Activated naive CD4-positive, alpha-beta T cell treated with anti-CD3 and anti-CD28 coated beads, Interleukin-2, amount 50 U/mL, for 24 hours (primary cell): Measurements from ENCODE around the gene TMEM184A.

Experiments
- H3K27ac Mint-ChIP-seq: one replicate; pipeline ENCODE4 v1.8.0; 2021; ENCODE audit warnings: mild to moderate bottlenecking, mixed read lengths
- H3K27me3 Mint-ChIP-seq: one replicate; pipeline ENCODE4 v1.8.0; 2021; ENCODE audit warnings: mixed read lengths
- H3K36me3 Mint-ChIP-seq: one replicate; pipeline ENCODE4 v1.8.0; 2021; ENCODE audit warnings: mixed read lengths
- H3K4me1 Mint-ChIP-seq: one replicate; pipeline ENCODE4 v1.8.0; 2021; ENCODE audit warnings: mixed read lengths
- H3K4me3 Mint-ChIP-seq: one replicate; pipeline ENCODE4 v1.8.0; 2021; ENCODE audit warnings: mild to moderate bottlenecking, mixed read lengths
- H3K9me3 Mint-ChIP-seq: one replicate; pipeline ENCODE4 v1.8.0; 2021; ENCODE audit warnings: mixed read lengths

Gene TMEM184A

GRCh38 chr7:1562597-1563051 lies 6.6 kb upstream of the TMEM184A start:
- no peak overlapping the region for H3K4me3 Mint-ChIP-seq
- H3K9me3 Mint-ChIP-seq = no peaks in the 10 kb centered on the region

DNA sequence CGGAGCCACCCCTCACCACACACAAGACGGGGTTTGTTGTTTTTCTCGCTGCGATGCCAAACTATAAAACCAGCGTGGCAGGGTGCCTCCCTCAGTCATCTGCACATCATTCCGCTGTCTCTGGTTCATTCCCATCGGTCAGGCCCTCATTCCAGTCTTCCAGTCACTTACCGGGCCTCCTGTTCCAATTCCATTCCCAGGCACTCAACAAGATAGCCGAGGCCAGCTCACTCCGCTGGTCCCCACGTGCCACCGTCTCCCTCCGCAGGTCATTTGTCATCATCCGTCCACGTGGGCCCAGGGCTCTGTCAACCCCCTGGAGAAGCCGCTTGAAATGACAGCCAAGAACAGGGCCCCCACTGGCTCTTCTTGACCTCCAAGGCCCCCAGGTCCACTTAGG lies 6.1 kb upstream of the TMEM184A start:
- H3K4me3 Mint-ChIP-seq = no peak overlapping the region
- no peaks in the 10 kb centered on the region for H3K9me3 Mint-ChIP-seq
- H3K36me3 Mint-ChIP-seq = peaks cover 2% of the 10 kb centered on the region
- H3K27me3 Mint-ChIP-seq = no peaks in the 10 kb centered on the region
- peaks cover under 1% of the 10 kb centered on the region for H3K4me1 Mint-ChIP-seq
- no peak overlapping the region for H3K27ac Mint-ChIP-seq

More at GRCh38 chr7:1562597-1563051, 6.6 kb upstream of the TMEM184A start:
- Mint-ChIP-seq H3K27me3 (no peaks in the 10 kb centered on the region), H3K4me1 (peaks cover 4% of the 10 kb centered on the region), H3K36me3 (peaks cover 3% of the 10 kb centered on the region), H3K27ac (no peak overlapping the region)

DNA sequence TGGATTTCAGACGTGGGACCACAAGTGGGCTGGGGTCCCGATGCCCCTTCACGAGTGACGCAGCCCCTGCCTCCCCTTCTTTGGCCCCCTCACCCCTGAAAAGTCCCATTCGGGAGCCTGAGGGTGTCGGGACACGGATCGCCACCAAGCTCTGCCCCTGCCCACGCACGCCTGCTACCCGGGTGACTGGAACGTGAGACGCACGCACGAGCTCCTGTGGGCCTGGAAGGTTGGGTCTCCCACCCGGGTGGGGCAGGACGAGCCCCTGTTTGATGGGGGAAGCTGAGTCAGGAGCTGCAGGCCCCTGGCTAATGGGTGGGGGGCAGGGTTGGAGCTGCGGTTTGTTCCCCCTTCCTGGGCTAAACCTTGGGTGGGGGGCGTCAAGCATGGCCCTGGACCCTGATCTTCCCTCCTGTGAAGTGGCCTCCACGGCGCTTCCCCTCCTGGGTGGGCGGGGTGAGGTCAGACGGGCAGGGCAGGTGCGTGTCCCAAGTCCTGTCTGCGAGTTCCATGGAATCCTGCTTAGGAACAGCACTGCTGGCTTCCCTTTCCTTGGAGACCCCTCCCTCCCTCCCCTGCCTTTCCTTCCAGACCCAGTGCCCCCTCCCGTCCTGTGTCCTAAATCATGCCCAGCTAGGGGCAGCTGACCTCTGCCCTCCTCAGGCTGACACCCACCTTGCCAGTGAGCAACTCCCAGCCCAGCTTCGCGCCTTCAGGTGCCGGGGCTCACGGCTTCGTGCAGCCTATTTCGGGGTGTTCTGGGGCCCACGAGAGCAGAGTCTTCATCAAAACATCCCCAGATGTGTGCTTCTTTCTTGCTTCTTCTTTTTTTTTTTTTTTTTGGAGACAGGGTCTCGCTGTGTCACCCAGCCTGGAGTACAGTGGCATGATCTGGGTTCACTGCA lies 5.3 kb upstream of the TMEM184A start:
- no peak overlapping the region for H3K27ac Mint-ChIP-seq
- no peaks in the 10 kb centered on the region for H3K9me3 Mint-ChIP-seq
- H3K4me3 Mint-ChIP-seq = no peak overlapping the region
- no peaks in the 10 kb centered on the region for H3K27me3 Mint-ChIP-seq
- no peaks in the 10 kb centered on the region for H3K36me3 Mint-ChIP-seq
- no peaks in the 10 kb centered on the region for H3K4me1 Mint-ChIP-seq

DNA sequence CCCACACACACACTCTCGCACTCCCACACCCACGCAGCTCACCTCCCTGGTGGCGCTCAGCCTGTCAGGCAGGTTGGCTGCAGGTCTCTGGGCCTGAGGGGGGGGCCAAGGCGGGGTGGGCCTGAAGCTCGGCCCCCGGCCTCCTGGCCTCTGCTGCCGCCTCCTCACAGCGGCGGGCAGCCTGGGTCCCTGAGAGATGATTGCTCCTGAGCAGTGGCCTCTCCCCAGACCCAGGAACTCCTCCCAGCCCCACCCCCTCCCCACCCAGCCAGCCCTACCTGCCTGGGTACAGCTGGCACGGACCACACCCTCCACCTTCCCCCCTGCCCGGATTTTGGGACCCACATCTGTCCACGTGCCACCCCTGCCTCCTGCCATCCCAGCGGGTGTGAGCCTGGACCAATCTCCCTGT lies 4.6 kb upstream of the TMEM184A start:
- no peak overlapping the region for H3K4me3 Mint-ChIP-seq
- no peaks in the 10 kb centered on the region for H3K27me3 Mint-ChIP-seq
- H3K36me3 Mint-ChIP-seq = no peaks in the 10 kb centered on the region
- H3K4me1 Mint-ChIP-seq = no peaks in the 10 kb centered on the region
- H3K27ac Mint-ChIP-seq = no peak overlapping the region
- H3K9me3 Mint-ChIP-seq = no peaks in the 10 kb centered on the region

DNA sequence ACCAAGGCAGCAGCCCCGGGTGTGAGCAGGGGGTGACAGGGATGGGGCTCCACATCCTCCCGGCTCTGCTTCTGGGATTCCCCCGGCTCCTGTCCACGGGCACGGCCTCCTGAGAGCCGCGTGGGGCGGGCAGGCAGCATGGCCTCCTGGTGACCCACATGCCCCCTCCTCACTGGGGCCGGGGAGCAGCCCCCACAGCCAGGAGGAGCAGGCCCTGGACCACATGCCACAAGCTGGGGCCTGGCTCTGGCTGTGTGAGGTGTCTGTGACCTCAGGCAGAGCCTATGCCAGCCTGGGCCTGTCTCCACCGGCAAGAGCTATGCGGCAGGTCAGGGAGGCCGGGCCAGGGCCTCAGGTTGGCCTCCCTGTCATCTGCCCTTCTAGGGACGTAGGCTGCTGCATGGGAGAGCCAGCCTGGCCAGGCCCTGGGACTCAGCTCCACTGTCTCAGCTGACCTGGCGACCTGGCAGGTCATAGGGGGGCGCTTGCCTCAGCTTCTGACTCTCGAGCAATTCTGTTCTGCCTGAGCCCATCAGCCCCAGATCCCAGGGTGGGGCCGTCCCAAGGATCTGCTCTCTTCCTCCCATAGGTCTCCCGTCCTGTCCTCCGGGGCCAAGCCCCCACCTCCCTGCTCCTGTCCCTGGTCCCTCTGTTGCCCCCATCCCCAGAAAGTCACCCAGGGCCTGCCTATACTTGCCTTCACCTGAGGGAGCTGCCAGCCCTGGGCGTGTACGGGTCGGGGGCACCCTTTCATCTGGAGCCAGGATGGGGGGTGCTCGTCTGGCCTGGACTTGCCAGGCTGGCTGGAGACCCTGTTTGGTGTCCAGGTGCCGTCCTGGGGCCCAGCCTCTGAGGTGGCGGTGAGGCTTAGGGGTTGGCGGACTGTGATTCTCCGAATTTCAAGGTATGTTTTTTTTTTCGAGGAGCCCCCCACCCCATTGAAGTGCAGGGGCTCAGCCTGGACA lies 3.9 kb upstream of the TMEM184A start:
- Mint-ChIP-seq H3K4me1 (no peaks in the 10 kb centered on the region), H3K9me3 (no peaks in the 10 kb centered on the region), H3K27me3 (no peaks in the 10 kb centered on the region), H3K27ac (no peak overlapping the region), H3K4me3 (no peak overlapping the region), H3K36me3 (no peaks in the 10 kb centered on the region)

GRCh38 chr7:1558841-1559625 lies 3.0 kb upstream of the TMEM184A start:
- no peaks in the 10 kb centered on the region for H3K36me3 Mint-ChIP-seq
- H3K9me3 Mint-ChIP-seq = no peaks in the 10 kb centered on the region
- H3K4me1 Mint-ChIP-seq = no peaks in the 10 kb centered on the region
- no peak overlapping the region for H3K4me3 Mint-ChIP-seq
- H3K27me3 Mint-ChIP-seq = no peaks in the 10 kb centered on the region
- H3K27ac Mint-ChIP-seq = no peak overlapping the region

GRCh38 chr7:1558181-1558811 lies 2.3 kb upstream of the TMEM184A start:
- no peaks in the 10 kb centered on the region for H3K36me3 Mint-ChIP-seq
- H3K4me3 Mint-ChIP-seq = no peak overlapping the region
- H3K4me1 Mint-ChIP-seq = no peaks in the 10 kb centered on the region
- no peaks in the 10 kb centered on the region for H3K9me3 Mint-ChIP-seq
- H3K27ac Mint-ChIP-seq = no peak overlapping the region
- no peaks in the 10 kb centered on the region for H3K27me3 Mint-ChIP-seq

GRCh38 chr7:1557771-1558170 lies 1.8 kb upstream of the TMEM184A start:
- Mint-ChIP-seq H3K36me3 (no peaks in the 10 kb centered on the region), H3K9me3 (no peaks in the 10 kb centered on the region), H3K27me3 (no peaks in the 10 kb centered on the region), H3K27ac (no peak overlapping the region), H3K4me3 (no peak overlapping the region), H3K4me1 (no peaks in the 10 kb centered on the region)

DNA sequence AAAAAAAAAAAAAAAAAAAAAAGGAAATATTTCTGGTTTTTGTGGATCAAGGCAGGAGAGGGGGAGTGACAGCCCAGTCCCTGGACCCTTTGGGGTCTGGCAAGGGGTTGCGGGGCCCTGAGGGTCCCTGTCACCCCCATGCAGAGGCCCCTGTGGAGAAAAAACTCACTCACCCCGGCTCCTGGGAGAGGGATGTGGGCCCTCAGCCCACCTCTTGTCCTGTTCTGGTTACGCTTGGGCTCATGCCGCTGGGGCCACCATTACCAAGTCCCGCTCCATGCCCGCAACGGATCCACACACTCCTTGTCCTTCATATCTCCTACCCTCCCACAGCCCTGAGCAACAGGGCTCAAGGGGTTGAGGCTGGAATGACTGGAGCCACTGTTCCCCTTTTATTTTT lies 1.0 kb upstream of the TMEM184A start:
- H3K9me3 Mint-ChIP-seq = no peaks in the 10 kb centered on the region
- H3K36me3 Mint-ChIP-seq = no peaks in the 10 kb centered on the region
- H3K4me3 Mint-ChIP-seq = no peak overlapping the region
- H3K4me1 Mint-ChIP-seq = no peaks in the 10 kb centered on the region
- no peak overlapping the region for H3K27ac Mint-ChIP-seq
- no peaks in the 10 kb centered on the region for H3K27me3 Mint-ChIP-seq

DNA sequence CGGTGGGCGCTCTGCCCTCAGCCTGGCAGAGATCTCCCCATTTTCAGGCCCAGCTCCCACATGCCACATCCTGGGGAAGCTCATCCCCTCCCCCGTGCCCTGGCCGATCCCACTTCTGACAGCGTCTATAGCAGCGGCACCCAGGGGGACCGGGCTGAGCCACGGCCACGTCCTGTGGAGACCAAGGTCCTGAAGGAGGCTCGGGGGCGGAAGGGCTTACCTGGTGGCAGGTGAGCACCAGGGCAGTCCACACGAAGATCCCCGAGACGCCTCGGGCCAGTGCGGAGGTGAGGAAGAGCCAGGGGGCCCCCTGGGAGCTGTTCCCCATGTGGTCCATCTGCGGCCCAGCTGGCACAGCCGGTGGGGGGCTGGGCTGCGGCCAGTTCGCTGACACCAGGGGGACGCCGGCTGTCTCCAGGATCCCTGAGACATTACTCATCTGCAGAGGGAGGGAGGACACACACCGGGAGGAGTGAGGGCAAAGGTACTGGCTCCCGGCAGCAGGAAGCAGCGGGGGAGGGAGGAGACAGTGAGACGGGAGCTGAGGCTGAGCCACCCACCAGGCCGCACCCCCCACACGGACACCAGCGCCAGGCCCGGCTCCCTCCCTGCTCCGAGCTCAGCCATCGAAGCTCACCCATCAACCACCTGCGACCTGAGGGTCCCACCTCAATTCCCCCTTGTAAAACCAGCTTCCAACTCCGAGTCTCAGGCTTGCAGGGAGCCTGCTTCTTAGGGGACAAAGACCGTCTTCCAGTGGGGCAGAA lies 776 bp downstream of the TMEM184A start:
- Mint-ChIP-seq H3K4me3 (no peak overlapping the region), H3K4me1 (no peaks in the 10 kb centered on the region), H3K36me3 (no peaks in the 10 kb centered on the region), H3K9me3 (no peaks in the 10 kb centered on the region), H3K27ac (no peak overlapping the region), H3K27me3 (no peaks in the 10 kb centered on the region)

DNA sequence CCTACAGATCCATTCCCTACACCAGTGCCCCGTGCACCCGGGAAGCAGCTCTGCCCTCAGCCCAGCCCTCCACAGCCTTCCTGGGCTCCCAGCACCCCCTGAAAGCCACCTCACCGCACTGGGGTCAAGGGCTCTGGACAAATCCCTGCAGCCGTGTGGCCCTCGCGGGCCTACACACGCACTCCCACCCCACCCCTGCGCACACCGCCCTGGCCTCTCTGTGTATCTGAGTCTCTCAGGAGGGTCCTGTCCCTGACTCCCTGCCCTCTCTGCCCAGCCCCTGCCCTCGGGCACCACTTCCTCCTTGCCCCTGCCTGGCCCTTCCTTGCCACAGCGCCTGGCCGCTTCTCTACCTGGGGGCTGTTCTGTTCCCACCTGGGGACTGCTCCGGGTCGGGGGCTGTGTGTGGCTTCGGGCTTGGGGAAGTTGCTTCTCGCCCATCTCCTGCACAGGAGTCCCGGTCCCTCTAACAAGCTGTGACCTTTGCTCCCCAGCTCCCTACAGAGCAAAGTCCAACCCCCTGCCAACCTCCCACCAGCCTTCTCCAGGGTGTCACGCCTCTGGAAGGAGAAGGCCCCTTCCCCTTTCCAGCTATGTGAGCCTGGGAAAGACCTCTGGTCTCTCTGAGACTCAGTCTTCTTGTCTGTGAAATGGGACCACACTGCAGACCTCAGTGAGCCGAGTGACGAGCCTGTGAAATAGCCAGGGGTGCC lies 1.5 kb downstream of the TMEM184A start:
- H3K27me3 Mint-ChIP-seq = no peaks in the 10 kb centered on the region
- H3K4me1 Mint-ChIP-seq = no peaks in the 10 kb centered on the region
- no peak overlapping the region for H3K4me3 Mint-ChIP-seq
- no peaks in the 10 kb centered on the region for H3K9me3 Mint-ChIP-seq
- H3K27ac Mint-ChIP-seq = no peak overlapping the region
- H3K36me3 Mint-ChIP-seq = no peaks in the 10 kb centered on the region

- Mint-ChIP-seq H3K4me1 (no peaks in the 10 kb centered on the region), H3K4me3 (no peak overlapping the region), H3K36me3 (no peaks in the 10 kb centered on the region), H3K27me3 (no peaks in the 10 kb centered on the region), H3K9me3 (no peaks in the 10 kb centered on the region), H3K27ac (no peak overlapping the region)
Observed at GRCh38 chr7:1553512-1554210, 2.3 kb downstream of the TMEM184A start.

DNA sequence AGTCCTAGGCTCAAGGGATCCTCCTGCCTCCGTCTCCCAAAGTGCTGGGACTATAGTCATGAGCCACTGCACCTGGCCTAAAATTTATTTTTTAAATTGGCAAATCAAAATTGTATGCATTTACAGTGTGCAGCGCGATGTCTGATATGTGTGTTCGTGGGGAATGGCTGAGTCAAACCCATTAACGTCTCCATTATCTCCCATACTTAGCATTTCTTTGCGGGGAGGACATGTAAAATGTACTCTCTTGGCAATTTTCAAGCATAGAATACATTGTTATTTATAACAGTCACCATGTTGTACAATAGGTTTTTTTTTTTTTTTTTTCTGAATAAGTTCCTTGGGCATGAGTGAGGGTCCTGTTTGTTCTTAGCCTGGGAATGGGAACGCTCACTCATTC lies 3.8 kb downstream of the TMEM184A start:
- H3K27ac Mint-ChIP-seq = no peak overlapping the region
- no peak overlapping the region for H3K4me3 Mint-ChIP-seq
- no peaks in the 10 kb centered on the region for H3K9me3 Mint-ChIP-seq
- H3K27me3 Mint-ChIP-seq = no peaks in the 10 kb centered on the region
- H3K4me1 Mint-ChIP-seq = no peaks in the 10 kb centered on the region
- no peaks in the 10 kb centered on the region for H3K36me3 Mint-ChIP-seq
